Measurements from ENCODE around the gene SPTB.

SPTB gene

DNA sequence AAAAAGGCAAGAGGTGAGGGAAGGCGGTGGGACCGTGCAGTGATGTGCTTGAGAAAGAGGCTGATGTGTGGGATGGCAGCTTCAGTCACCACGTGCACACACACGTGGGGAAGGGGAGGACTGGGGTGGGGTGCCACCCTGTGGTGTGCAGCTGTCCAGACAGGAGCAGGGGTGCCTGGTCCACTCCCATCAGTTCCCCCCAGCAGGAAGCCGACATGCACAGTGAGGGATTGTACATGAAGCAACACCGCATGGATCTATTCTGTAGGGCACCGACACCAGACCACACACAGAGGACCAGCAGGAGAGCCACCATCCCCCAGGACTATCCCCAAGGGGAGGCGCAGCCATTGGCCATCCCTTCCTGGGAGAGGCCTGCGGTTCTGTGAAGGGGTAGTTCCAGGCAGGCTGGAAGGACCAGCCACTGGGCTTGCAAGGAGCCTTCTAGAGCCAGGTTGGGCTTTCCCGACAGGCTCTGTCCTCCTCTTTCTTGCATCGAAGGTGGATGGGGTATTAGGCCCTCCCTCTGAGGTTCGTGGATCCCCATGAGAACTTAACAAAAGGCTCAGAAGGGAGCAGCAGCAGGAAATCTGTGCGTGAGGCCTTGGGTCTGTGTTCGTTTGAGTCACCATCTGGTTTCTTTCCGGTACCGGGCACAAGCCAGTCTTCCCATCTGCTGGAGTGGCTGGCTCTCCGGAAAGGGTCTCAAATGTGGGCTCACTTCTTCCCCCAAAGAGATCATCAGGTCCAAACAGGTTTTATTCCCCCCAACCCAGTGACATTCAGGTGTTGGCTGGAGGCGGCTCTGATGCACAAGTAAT is 115.7 kb downstream of the SPTB start:
- peak; percentile 81 for DNase-seq

DNA sequence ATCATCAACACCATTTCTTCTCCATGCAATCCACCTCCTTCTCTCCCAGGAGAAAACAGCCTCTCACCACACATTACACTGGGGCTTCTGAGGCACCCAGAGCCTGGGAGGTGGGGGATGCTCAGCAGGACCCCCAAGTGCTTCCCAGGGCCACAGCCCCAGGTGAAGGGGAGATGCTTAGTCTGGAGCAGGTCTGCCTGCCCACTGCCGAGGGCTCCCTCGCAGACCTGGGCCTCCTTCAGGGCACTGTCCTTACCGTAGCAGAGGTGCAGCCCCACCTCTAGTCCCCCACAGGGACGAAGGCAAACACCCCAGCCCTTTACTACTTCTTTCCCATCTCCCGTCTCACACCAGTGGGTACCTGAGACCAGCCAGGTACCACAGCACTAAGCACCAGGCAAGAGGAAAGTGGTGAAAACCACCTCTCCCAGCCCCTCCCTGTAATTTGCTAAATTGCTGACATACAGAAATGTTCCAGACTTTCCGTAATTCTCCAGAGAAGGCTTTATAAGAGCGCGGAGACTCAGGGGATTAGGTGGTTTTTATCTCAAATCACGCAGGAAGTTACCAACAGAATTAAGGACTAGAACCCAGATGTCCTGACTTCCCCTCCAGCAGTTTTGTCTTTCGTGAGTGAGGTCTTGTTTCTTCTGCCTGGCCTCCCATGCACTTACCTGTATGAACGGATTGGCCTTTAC is 116.5 kb downstream of the SPTB start:
- no peak for DNase-seq

DNA sequence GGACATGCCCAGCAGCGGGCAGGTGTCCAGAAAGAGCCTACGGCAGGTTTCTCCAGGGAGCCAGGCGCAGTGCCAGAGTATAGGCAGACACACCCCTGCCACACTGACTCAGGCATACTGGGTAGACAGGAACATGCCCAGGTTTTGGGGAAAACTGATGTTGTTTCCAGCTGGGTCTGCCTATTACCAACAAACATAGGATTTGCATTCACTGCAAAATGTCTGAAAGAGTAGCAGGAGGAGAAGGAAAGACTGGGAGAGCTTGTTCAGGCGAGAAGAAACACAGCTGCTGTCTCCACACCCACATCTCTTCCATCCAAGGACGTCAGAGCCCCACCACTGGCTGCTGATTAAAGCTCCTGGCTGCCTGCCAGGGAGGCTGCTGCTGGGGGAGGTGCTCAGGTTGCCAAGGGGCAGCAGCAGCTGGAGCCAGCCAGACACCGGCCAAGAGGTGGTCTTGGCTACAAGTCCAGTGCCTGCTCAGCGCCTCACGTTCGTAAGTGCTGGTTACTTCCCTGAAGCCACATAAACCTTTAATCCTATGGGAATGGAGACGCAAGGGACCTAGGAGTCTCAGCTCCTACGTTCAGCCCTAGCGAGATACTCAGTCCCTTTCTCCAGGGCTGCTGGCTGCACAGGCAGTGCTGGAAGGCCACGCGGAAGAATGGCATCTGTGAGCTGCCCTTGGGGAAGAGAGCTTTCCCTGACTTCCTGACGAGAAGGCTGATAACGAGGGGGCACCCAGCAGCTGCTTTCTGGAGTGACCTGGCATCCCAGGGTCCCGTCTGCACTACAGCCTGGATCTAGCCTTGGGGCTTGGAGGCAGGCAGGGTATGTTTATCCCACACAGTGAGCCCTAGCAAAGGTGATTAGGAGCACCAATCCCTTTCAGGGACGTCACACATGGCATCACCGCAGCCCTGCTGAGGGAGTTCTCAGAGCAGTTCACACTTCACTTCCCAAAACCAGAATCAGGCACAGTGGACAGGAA is 117.4 kb downstream of the SPTB start:
- peak; percentile 78 for DNase-seq

DNA sequence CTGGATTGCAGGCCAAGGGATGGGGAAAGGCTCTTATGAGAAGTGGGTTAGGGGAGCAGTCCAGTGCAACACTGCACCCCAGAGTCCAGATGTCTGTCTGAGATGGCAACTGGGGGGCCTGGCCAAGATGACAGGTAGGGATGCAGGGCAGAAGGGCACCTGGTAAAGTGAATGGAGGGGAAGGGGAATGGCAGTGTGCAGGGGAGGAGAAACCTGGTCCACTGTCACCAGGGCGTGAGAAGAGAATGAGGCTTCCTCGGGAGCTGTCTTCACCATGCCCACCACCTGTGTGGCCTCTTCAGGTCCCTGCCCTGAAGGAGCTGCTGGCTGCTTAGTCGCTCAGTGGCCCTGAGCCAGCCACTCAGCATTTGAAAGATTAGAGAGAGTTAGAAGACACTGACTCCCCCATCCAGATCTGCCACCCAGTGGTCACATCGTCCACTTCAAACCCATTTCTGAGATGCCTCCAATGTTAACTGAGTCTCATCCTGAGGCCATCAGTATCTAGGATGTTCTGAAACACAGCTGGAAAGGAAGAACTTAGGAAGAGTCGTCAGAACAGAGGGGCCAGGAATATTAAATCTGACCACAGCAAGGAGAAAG is 118.2 kb downstream of the SPTB start:
- DNase-seq = peak; percentile 49

DNA sequence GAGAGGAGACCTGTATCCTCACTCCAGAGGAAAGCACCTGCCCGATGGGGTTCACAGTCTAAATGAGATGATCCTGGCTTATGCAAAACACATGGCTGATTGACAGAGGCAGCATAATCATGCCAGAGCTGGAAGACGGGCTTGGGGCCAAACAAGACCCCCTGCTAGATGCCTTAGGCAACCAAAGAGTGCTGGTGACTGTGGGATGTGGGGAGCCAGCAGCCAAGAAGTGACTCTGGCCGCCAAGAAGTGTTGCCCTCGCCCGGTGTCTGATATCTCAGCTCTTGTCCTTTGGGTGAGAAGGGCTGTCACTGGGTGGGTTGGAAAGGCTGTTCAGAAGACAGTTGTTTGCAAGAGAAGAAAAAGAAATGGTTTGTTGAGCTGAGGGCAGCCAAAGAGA is 118.8 kb downstream of the SPTB start:
- DNase-seq = no peak

DNA sequence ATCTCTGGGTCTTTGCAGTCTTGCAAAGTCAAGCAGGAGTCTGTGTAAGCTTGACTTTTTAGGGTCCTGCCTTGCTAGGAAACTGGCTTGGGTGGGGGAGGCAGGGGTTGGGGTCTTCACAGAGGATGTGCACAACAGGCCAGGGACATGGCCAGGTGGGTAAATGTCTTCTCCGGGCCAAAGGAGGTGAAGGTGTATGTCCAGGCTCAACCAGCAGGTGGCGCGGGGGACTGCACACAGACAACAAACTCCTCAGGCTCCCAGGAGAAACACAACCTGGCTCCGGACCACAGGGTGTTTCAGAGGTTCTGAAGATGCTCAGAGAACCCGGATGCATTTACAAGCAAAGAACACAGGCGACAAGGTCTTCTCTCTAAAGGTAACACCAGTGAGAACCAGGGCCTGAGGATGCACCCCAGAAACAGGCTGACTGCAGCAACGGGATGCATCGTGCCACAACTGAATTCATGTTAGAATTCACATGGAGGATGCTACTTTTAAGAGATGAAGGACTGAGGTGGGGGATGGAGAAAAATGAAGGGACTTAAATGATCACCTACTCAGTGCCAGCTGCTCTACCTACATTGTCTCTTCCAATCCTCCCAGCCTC is 119.5 kb downstream of the SPTB start:
- peak; percentile 40 for DNase-seq

DNA sequence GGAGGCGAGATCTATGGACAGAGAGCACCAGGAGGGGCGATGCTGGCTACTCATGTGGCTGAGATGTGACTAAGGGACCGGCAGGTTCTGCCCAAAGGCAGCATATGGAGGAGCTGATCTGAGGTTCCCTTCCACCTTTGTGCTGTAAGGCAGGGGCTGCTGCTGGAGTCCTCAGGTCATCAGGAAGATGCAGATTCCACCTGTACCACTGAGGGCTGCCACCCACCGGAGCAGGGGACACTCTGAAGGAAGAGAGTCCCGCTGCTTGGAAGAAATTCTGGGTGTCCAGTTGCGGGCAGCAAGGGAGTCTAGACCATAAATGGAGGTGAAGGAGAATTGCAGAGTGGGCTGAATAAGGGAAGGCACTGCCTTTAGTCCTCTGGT is 120.2 kb downstream of the SPTB start:
- no peak for DNase-seq

DNA sequence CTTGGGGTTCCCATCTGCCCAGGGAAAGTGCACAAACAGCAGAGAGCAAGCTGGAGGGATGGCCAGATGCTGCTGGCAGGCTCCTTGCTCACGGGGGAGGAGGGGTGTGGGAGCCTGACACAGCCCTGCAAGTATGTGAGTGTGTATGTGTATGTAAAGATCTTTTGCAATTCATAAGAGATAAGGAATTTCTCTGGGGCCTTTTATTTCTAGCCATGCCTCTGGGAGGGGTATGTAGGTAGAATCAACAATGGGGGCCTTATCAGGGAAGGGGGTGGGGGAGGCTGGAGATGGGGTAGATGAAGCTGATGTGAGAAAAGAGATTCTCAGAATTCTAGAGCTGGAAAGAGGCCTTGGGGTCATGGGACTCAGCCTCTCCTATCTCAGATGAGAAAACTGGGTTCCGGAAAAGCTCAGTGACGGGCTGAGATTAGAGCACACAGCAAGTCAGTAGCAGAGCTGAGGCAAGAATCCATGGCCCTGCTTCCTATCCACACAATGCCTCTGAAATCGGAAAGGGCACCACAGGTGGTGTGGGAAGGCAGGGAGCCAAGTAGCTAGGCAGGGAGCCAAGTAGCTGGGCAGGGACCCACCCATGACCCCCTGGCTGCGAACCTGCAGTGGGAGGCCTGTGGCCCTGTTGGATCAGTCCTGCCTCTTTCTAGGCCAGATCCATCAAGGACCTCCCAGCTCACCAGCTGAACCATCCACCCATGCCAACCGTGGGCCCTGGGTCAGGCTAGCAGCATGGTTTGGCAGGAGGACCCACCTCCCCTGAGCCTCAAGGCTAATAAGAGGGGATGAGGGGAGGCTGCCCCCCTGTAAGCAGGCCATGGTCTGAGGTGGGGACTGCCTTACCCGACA is 120.8 kb downstream of the SPTB start:
- DNase-seq = peak; percentile 91

DNA sequence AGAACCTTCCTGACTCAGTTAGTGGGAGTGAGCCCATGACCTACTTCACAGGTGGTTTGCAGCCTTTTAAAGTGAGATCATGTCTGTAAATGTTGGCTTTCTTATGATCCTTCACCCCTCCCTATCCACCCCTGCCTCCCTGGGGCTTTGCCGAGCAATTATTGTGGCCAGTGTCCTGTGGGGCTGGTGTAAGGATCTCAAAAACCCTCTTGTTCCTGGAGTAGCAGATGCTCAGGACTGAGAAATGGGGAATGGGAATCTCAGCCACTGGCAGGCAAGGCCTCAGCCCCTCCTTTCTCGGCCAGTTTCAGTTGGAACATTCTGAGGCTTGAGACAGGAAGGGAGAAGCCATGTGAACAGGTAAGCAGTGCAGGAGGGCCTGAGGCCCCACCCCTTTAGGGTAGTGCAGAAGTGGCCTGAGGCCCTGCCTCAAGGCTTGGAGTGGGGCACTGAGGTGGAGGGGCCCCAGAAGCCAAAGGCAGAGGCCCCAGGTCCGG is 121.6 kb downstream of the SPTB start:
- peak; percentile 71 for DNase-seq

DNA sequence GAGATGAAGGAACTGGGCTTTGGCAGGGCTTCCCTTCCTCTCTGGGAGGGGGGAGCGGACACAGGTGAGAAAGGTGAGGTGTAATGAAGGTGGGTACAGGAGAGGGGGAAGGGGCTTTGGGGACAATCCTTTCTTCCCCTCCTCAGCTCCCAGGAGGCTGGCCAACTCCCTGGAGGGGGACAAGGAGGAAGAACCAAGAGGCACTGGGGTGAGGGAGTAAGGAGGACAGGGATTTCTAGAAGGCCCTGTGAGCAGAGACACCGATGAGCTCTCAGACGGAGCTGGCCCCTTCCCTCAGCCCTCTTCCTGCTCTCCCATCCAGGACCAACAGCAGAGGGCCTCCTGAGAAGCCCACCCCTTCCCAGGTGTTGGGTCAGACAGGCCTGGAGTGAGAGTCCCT is 122.1 kb downstream of the SPTB start:
- no peak for DNase-seq

DNA sequence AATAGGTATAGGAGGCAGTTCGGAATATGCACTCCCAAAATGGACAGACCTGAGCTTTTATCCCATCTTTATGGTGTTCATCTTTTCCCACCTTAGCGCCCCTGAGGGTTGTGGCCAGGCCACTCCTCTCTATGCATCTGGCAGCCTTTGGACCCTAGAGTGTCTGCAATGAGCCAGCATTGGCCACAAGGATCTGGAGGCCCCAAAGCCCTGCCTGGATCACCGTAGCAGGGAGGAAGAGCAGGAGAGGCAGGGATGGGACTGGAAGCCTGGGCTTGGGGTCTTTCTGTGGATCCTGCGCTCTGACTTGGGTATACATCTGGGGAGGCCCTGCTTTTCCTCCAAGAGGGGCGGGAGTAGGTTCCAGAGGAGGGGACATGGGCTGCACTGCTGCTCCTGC is 123.0 kb downstream of the SPTB start:
- DNase-seq = no peak

DNA sequence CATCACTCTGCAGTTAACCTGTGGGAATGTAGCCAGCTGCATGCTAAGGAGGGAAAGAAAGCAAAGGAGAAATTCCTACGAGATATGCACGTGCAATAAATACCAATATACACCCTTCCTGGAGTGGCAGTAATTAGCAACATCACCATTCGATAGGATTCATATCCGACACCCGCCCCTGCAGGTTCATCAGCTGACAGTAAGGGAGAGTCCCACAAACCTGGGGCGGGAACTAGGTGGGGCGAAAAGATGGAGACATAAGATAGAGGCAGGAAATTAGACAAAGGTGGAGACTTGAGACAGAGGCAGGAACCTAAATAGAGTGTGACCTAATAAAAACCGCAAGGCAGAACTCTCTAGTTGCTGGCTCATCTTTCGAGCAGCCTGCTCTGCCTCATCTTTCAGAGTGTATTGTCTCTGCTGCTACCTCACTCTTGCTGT is 123.9 kb downstream of the SPTB start:
- peak; percentile 58 for DNase-seq

DNA sequence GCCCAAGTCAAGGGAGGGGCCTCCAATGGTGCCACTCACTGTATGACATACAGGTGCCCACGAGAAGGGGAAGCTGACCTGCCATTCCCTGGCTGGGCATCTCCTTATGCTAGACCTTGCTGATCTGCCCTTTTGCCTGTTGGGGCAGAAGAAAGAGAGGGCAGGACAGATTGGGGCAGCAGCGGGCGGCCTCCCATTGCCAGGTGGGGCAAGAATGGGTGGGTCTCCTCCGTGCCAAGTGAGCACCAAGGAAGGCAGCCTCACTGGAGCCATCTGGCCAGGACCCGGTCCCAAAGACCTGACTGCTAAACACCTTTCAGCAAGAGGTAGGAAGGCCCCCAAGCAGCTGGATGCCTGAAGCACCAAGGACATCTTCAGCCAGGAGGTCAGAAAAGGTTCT is 125.0 kb downstream of the SPTB start:
- DNase-seq = no peak

DNA sequence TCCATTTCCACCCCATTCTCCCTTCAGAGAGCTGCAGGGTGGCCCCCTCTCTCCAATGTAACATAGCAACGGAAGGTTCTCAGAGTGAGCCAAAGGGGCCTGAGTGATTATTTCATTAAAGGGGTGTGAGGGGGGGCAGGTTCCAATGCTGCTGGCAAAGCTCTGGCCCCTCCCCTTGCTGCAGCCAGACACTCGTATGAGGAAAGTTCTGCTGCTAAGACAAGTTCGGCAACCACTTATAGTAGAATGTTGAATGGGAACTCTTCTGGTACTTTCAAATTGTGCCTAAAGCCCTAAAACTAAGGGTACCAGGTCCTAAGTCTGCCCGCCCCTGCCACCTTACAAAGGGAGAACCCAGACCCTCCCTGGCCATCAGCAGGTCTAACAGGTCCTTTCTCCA is 125.7 kb downstream of the SPTB start:
- no peak for DNase-seq

DNA sequence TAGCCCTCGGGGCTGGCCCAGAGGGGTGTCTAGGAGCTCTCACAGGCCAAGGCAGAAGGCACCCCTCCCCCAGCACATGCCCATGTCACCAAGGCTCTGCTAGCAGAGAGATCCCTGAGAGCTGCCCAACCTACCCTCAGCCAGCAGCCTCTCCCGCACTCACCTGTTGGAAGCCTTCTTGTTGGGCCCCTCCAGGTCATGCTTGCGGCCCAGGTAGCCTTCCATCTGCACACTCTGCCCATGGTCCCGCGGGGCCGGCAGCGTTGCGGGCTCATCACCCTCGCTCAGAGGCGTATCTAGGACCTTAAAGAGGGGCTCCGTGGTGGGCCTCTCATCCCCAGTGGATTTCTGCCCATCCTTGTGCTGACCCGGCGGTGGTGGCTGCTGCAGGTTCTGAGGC is 126.3 kb downstream of the SPTB start:
- DNase-seq = no peak

DNA sequence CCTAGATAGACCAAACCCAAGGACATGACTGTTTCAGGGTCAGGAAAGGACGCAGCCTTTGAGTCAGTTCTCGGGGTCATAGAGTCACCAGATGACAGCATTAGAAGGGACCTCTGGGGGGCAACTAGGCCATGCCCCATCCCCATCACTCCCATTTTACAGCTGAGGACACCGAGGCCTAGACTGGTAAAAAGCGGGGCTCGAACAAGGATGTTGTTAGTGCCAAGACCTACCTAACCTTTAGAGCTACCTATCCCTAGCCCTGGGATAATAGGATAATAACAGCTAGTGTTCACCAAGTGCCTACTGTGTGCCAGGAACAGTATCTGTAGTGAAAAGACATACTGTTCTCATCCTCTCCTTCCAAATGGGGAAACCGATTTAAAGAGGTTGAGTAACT is 126.8 kb downstream of the SPTB start:
- no peak for DNase-seq

DNA sequence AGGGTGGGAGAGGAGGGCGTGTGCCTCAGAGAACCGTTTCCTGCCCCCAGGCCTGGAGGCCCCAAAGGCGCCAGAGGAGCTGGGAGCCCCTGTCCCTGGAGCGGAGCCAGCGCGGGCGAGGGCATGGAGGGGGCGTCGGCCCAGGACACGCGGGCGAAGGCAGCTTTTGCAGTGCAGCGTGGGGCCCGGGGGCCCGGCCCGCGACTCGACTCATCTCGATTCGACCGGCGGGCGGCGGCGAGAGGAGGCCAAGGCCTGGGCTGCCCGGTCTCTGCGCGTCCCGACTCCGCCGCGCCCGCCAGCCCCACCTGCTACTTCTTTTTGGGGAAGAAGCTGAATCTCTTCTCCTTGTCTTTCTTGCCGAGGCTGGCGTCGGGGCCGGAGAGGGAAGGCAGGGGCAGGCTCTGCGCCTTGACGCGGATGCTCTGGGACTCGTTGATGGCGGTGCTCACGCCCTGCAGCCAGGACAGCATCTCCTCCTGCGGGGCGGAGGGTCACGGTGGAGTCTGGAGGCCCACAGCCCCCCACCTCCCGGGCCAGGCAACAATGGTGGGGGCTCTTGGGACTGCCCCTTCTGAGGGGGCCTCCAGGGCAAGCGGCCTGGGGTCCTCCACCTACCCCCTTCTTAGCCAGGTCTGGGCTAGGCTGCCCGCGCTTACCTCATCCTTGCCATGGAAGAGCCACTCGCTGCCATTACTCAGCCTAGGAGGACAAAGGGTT is 130.6 kb downstream of the SPTB start:
- DNase-seq = no peak

DNA sequence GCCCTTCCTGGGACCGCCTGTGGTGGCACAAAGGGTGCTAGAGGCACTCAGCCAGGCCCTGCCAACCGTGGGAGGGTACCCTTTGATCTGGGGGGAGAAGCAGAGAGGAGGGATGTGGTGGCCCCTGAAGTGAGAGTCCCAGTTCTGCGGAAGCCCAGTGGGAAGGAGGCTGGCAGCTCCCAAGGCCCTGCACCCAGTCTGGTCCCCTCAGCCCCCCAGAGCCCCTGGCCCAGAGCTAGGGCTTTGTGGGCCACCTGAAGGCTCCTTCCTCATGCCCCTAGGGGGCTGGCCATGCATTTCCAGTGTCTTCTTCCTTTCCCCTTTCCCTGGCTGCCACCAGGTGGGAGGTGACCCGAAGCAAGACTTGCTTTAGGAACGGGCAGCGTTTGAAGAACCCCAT is 131.2 kb downstream of the SPTB start:
- DNase-seq = no peak

DNA sequence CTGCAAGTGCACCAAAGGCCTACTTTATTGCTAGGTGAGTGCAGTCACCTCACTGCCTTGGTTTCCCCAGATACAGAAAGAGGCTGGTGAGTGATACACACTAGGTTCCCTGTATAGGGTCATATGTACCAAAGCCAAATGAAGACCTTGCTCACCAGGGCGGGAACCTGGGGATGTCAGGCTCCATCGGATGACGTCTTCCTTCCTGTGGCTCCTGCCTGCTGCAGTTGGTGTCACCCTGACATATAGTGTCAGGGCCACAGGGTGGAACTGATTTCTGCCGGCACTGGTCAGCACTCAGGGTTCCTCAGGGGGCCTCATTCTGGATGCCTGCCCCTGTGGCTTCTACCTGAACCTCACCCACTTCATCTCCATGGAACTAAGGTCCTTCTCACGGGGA is 132.4 kb downstream of the SPTB start:
- no peak for DNase-seq

All from fibroblast of skin of back (primary cell).